ENCODE data around the gene EFS.
"Not testable (repeated sequence)": the region's sequence is repeated elsewhere in the genome, so short reads cannot be mapped to it uniquely, and the experiment has no call there.

The EFS gene

DNA sequence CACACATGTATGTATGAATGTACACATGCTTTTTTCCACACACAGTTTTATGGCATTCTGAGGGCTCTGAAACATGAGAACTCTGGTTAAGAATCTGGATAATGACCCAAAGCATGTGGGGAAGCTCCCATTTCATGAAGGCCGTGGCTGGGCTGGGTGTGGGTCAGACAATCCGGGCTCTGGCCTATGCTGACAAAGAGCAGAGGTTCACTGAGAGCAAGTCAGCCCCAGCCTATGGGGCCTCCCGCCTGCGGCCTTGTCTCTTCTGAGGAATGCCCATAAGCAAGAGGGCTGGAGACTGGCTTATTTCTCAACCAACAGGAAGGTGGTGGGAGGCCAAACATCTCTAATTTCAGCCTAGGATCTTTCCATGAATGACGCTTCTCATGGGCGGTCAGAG lies 34.6 kb upstream of the EFS start:
- no peak for DNase-seq (ENCODE audit: low read depth in 2 of 2, low spot score in 1 of 2)

DNA sequence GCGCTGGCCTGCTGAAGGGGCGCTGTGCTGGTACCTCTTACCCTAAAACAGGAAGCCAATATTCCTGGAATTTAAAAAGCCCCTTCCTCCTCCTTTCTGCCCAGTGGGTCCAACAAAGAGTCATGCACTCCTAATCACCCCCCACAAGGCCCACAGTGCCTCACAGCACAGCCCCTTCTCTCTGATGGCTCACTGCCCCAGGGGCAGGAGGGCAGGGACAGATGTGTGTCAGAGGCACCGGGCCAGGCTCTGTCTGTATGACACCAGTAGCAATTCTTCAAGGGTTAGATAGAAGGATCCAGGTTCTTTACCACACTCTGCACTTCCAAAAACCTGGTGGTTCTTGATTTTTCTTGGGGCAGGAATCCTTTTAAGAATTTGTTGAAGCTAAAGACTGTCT lies 34.2 kb upstream of the EFS start:
- no peak for DNase-seq (ENCODE audit: low read depth in 2 of 2, low spot score in 1 of 2)

DNA sequence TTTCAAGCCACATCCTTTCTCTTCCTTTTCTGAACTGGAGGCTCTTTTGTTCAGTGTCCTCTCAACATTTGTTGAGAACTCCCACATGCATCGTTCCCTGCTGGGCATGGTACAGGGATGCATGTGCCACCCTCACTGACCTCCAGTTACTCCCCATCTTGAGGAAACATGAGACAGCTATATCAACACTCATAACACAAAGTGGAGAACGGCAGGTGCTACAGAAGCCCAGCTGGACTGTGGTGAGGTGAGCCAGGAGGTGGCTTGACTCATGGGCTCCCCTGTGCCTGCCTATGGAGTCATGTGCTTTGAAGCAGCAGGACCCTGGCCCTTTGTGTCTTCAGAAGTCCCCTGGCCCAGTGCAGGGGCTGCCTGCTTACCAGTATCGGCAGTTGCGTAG lies 33.4 kb upstream of the EFS start:
- no peak for DNase-seq (ENCODE audit: low read depth in 2 of 2, low spot score in 1 of 2)

DNA sequence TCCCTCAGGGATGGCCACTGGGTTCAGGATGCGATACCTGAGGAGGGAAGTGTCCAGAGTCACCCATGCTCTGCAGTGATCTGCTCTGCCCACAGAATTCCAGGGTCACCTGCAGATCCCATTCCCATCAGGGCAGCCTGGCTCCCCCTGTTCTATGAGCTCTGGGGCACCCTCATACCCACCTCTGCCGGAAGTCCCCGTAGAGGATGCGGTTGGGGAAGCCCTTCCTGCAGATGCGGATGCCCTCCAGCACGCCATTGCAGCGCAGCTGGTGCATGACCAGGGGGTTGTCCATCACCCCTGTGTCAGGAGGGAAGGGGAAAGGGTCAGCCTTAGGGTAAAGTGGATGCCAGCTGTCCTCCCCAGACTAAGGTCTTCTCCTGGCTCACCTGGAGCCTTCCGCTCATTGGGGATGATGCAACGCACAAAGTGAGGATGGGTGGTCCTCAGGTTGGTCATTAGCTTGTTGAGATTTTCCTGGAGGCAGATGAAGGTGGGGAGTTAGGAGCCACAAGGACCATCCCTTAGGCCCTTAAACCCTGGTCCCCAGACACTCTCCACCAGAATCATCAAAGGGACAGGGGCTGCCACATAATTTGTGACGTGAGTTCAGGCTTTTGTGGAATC lies 31.9 kb upstream of the EFS start:
- DNase-seq (ENCODE audit: low read depth in 2 of 2, low spot score in 1 of 2), result no peak

DNA sequence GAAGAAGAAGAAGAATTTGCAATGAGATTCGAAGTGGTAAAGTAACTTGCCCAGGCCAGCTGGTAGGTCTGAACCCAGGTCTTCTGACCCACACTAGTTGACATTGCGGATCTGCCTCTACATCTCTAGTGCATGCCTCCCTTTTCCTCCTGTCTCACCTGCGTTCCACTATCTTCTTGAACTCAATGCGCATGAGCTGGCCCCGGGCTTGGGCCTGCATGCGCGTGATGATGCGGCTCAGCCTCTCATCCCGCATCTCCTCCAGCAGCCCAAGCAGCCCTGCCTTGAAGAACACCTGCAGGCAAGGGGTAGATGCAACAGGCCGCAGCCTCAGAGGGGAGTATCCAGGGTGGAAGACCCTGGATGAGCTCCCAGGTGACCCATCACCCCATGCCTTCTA lies 31.2 kb upstream of the EFS start:
- DNase-seq (ENCODE audit: low read depth in 2 of 2, low spot score in 1 of 2), result no peak

DNA sequence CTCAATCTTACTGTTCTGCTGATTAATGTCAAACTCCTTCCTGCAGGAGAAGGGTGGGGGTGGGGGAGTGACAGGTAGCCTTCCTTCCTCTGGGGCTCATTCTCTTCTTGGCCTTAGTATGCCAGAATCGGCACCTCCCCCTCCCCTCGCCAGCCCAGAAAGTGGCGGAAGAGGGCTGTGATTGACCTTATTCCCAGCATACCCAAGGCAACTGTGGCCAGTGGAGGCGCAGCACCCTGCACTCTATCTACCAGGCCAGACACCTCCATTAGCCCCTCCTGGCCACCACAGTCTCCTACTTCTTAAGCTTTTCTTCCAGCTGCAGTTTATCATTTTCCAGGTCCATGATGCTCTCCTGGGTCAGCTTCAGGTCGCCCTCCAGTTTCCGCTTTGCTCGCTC lies 27.6 kb upstream of the EFS start:
- DNase-seq (ENCODE audit: low read depth in 2 of 2, low spot score in 1 of 2), result no peak

DNA sequence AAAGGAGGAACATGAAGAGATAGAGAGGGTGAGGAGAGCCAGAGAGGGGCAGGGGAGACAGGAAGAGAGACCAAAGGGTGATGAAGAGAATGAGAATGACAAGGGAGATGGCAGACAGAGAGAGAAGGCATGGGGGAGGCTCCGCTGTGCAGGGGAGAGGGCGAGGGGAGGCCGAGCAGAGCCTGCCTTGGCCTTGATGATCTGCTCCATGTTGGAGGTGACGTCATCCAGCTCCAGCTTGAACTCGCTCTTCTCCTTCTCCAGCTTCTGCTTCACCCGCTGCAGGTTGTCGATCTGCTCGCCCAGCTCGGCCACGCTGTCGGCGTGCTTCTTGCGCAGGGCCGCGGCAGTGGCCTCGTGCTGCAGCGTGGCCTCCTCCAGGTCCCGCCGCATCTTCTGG lies 24.9 kb upstream of the EFS start:
- DNase-seq (ENCODE audit: low read depth in 2 of 2, low spot score in 1 of 2), result not testable (repeated sequence)

DNA sequence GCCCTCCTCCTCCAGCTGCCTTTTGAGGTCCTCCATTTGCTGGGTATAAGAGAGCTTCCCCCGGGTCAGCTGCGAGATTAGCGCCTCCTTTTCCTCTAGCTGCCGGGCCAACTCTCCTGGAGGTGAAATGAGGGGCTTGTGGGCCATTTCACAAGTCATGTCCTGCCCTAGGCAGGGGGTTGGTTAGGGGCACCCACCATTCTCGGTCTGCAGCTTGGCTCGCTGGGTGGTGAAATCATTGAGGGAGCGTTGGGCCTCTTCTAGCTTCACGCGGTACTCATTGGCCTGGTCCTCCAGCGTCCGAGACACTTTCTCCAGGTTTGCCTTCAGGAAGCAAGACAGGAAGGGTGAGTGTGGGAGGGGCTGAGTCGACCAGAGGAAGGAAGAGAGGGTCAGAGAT lies 24.4 kb upstream of the EFS start:
- DNase-seq (ENCODE audit: low read depth in 2 of 2, low spot score in 1 of 2), result no peak

DNA sequence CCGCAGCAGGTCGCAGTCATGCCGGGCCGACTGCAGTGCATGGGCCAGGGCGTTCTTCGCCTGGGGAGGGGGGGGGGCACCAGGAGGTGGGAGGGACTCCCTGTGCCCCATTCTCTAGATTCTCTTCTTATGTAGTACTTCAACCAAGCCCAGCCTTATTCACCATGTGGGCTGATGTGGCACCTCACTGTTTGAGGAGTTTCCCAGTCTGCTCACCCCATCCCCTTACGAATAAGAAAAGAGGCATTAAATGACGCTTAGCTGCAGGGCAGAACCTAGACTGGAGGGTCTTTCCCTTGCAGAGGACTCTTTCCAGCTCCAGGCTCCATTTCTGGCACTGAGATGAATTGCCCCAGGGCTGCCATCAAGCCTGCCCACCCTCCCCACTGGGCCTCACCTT lies 24.0 kb upstream of the EFS start:
- no peak for DNase-seq (ENCODE audit: low read depth in 2 of 2, low spot score in 1 of 2)

DNA sequence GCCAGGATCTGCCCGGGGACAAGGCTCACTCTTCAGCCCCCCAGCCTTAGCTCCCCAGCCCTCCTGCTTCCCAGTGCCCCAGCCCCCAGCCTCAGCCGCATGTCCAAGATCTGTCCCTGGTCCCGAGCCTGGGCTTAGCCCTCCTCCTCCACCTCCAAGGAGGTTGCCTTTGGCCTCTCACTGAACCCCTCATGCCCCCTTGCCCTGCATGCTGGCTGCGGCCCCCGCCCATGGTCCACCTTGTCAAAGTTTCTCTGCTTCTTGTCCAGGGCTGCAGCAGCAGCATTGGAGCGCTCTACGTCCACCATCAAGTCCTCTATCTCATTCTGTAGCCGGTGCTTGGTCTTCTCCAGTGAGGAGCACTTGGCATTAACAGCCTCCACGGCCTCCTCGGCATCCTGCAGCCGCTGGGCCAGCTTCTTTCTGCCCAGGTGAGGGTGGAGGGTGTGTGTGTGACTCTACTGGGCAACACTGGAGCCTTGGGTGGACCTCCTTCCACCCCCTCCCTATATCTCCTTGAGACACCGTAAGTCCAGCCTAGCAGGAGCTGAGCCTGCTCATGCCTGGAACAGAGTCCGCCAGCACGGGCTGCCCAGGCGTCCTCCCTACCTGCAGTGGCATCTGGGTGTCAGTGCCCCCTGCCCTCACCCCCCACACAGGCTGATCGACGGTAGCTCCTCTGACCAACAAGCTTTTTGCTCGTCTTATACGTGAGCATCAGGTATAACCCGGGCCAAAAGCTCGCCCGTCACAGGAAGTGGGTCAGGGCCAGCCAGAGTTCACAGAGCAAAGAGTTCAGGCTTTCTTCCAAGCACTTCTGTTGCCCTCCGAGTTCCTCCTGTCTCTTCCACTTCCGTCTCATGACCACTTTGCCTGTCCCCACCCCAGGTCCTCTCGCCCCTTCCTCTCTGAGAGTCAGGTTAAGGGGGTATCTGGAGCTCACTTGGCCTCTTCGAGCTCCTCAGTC lies 23.2 kb upstream of the EFS start:
- DNase-seq (ENCODE audit: low read depth in 2 of 2, low spot score in 1 of 2), result no peak

DNA sequence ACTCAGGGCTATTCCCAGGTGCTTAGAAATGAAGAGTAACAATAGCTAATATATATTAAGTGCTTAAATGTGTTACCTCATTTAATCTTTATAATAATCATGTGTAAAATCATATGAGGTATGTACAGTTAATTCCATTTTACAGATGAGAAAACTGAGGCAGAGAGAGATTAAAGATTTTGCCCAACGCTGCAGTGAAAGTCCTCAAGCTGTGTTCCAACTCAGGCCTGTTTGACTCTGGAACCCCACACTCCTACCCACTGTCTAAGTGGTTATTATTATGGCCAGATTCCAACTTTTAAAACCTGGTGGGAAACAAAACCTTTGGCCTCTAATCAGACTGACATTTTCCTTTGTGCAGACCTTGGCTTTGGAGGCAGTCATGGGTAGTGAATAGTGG lies 22.0 kb upstream of the EFS start:
- DNase-seq (ENCODE audit: low read depth in 2 of 2, low spot score in 1 of 2), result no peak

DNA sequence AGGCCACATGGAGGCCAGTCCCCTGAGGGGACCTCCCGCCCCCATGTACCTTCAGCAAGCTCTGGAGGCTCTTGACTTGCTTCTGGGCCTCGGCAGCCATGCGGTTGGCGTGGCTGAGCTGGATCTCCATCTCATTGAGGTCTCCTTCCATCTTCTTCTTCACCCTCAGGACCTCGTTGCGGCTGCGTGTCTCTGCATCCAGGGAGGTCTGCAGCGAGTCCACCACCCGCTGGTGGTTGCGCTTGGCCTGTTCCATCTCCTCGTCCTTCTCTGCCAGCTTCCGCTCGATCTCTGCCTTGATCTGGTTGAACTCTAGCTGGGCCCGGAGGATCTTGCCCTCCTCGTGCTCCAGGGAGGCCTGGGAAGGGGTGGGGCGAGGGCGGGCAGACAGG lies 21.3 kb upstream of the EFS start:
- DNase-seq (ENCODE audit: low read depth in 2 of 2, low spot score in 1 of 2), result not testable (repeated sequence)

DNA sequence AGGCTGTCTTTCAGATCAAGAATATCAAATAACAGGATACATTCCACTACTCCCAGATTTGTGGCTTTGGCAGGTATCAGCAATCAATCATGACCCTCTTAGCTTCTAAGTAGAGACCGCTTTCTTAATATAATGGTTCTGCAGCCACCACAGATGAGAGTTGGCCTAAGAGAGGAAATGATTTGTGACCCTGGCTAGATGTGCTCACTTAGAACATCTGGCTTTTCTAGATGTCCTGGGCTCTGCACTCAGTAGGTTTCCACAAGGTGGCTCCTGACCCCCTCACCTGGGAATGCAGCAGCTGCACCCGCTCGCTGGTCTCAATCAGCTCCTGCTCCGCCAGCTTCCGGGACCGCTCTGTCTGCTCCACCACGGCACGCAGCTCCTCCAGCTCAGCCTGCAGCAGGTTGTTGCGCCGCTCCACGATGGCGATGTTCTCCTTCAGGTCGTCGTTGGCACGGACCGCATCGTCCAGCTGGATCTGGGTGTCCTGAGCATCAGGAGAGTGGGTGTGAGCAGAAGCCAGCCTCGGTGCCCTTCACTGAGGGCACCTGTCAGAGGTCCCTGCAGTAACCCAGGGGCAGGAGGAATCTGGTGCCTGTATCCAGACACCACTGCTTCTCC lies 20.8 kb upstream of the EFS start:
- DNase-seq (ENCODE audit: low read depth in 2 of 2, low spot score in 1 of 2), result no peak

DNA sequence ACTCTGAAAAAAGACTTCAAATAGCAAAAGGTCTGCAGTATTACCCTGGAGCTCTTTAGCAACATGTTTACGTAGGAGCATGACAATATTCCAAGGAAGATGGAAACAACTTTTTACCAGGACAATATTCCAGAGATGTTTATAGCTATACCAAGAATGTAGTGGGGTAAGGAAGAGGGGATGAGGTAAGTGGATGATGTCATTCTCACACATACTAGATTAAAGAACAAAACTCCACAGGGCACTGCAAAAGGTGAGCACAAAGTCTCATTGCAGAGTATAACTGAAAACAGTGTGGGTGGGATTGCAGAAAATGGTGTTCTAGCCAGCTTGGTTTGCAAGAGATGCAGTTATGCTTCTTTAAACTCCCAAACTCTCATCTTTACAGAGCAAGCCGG lies 20.3 kb upstream of the EFS start:
- no peak for DNase-seq (ENCODE audit: low read depth in 2 of 2, low spot score in 1 of 2)

DNA sequence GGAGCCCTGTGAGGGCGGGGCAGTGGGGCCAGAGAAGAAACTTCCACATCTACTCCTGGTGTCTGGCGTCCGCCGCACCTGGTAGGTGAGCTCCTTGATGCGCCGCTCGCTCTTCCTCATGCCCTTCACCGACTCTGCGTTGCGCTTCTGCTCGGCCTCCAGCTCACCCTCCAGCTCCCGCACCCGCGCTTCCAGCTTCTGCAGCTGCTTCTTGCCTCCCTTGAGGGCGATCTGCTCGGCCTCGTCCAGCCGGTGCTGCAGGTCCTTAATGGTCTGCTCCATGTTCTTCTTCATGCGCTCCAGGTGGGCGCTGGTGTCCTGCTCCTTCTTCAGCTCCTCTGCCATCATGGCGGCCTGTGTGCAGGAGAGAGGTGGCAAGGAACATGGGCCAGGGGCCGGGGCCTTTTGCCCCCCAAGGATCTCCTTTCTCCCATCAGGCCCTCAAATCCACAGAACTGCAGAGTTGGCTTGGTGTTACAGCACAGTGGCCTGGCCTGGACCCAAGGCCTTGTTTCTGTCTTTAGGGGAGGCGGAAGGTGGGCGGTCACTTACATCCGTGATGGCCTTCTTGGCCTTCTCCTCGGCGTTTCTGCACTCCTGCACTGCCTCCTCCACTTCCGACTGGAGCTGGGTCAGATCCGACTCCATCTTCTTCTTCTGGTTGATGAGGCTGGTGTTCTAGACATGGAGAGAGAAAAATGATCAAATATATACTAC lies 19.6 kb upstream of the EFS start:
- DNase-seq (ENCODE audit: low read depth in 2 of 2, low spot score in 1 of 2), result no peak

DNA sequence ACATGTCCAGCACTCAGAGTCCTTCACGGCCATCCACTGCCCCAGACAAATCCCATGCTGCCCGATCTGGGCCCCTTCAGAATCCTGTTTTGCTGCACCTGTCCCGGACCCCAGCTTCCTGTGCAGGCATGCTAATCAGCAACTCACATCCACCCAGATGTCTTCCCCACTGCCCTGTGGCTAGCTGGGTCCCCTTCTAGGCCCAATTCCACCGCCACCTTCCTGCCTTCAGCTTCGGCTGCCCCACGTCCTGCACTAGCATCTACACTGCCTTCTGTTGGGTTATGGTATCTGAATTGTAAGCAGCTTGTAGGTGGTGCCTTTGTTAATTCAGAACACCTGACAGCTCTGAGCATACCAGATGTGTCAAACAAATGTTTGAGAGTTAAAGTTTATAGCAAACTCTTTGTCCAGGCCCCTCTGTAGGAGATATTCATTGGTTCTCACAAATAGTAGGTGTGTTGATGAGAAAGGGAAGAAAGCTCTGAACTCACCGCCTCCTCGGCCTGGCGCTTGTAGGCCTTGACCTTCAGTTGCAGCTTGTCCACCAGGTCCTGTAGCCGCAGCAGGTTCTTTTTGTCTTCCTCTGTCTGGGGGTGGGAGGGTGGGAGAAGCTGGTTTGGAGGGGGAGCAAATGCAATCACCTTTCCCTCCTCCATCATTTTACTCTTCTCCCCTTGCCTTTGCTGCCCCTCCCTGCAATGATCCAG lies 17.9 kb upstream of the EFS start:
- no peak for DNase-seq (ENCODE audit: low read depth in 2 of 2, low spot score in 1 of 2)

DNA sequence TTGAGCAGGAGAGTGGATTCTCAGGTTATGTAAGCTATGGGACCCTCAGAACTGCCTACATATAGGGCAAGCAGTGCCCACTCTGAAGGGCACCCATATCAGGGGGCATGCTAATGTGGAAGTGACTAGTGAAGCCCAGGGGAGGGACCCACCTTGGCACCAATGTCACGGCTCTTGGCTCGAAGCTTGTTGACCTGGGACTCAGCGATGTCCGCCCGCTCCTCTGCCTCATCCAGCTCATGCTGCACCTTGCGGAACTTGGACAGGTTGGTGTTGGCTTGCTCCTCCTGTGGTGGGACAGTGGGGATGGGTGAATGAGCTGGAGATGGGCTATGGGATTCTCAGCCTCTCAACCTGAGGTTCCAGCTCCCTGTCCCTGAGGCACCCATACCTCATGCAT lies 17.3 kb upstream of the EFS start:
- no peak for DNase-seq (ENCODE audit: low read depth in 2 of 2, low spot score in 1 of 2)

DNA sequence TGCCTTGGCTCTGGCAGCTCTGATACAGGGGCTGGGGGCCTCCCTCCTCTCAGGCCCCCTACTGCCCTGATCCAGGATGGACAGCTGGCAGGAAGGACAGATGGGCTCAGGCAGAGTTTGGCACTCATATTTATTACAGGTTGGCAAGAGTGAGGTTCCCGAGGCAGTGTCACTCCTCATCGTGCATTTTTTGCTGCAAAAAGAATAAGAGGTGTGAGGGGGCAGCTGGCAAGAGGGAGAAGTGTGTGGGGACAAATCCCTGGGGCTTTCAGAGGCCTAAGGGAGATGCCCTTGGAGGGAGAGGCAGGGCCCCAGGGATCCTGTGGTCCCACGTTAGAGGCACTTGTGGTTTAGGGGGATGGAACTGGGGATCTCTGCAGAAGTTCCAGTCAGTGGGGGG lies 16.9 kb upstream of the EFS start:
- DNase-seq (ENCODE audit: low read depth in 2 of 2, low spot score in 1 of 2), result no peak

DNA sequence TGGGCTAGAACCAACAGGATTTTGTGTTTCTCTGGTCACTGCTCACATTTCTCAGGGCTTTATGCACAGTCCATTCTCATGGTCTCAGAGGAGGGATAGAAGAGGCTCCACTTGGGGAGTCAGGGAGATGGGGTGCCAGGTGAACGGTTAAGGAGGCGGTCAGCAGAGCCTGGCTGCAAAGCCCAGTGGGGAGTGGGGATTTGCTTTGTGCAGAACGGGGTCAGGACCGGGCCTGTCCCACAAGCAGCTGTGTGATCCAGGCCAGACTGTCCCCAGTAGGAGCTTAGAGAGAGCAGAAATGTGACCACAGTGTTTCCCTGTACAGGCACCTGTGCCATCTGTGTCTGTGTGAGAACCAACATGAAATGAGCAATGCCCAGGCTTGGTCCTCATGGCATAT lies 16.0 kb upstream of the EFS start:
- no peak for DNase-seq (ENCODE audit: low read depth in 2 of 2, low spot score in 1 of 2)

DNA sequence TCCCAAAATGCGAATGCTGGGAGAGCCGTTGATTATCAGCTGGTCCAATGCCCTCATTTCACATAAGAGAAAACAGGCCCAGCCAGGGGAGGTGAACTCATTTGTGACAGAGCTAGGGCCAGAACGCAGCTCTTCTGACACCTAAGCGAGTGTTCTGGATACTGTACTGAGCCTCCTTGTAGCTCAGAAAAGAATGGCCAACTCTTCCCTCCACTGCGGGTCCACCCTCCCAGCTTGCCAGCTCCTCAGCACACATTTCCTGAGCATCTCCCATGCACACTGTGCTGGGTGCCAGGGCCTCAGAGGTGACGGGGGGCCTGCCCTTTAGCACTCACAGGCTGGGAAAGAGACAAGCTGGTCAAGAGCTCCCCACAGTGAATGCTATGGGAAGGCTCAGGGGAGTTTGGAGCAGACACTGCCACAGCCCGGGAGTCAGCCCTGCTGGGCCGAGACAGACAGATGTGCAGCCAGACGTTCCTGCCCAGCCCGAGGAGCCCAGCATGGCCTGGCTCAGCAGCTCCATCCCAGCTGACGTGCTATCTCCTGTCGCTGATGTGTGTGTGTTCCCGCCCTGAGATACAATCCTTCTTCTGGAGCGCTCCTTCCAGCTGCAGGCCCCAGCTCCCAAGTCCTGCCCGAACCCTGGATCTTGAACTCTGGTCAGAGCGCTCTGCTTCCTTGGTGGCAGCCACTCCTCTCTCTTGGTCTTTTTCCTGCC lies 15.4 kb upstream of the EFS start:
- DNase-seq (ENCODE audit: low read depth in 2 of 2, low spot score in 1 of 2), result no peak
